ENCODE data around the gene ATRX.
"Not testable (repeated sequence)": the region's sequence is repeated elsewhere in the genome, so short reads cannot be mapped to it uniquely, and the experiment has no call there.

Gene ATRX

GRCh38 chrX:77519765-77520164 is 266.3 kb downstream of the ATRX start:
- H3K4me3 ChIP-seq (ENCODE audit: low read length), result no peak overlapping the region
- no peak for DNase-seq (ENCODE audit: low read depth, low spot score)

GRCh38 chrX:77514177-77514576 is 271.8 kb downstream of the ATRX start:
- H3K4me3 ChIP-seq (ENCODE audit: low read length), result no peak overlapping the region
- DNase-seq (ENCODE audit: low read depth, low spot score), result no peak

- H3K4me3 ChIP-seq (ENCODE audit: low read length), result no peak overlapping the region
- DNase-seq (ENCODE audit: low read depth, low spot score), result no peak
Observed at GRCh38 chrX:77510007-77510406, 276.0 kb downstream of the ATRX start.

- DNase-seq (ENCODE audit: low read depth, low spot score), result peak; percentile 28
- no peak overlapping the region for H3K4me3 ChIP-seq (ENCODE audit: low read length)
Observed at GRCh38 chrX:77505227-77505626, 280.8 kb downstream of the ATRX start.

- no peak for DNase-seq (ENCODE audit: low read depth, low spot score)
- H3K4me3 ChIP-seq (ENCODE audit: low read length), result no peak overlapping the region
Observed at GRCh38 chrX:77502951-77503525, 283.0 kb downstream of the ATRX start.

GRCh38 chrX:77500164-77500563 is 285.9 kb downstream of the ATRX start:
- not testable (repeated sequence) for DNase-seq (ENCODE audit: low read depth, low spot score); H3K4me3 ChIP-seq (ENCODE audit: low read length)

- no peak for DNase-seq (ENCODE audit: low read depth, low spot score)
- no peak overlapping the region for H3K4me3 ChIP-seq (ENCODE audit: low read length)
Observed at GRCh38 chrX:77493677-77494553, 292.1 kb downstream of the ATRX start.

GRCh38 chrX:77484045-77484444 is 302.0 kb downstream of the ATRX start:
- no peak overlapping the region for H3K4me3 ChIP-seq (ENCODE audit: low read length)
- no peak for DNase-seq (ENCODE audit: low read depth, low spot score)

- no peak for DNase-seq (ENCODE audit: low read depth, low spot score)
- no peak overlapping the region for H3K4me3 ChIP-seq (ENCODE audit: low read length)
Observed at GRCh38 chrX:77455437-77455836, 330.6 kb downstream of the ATRX start.

All from Jurkat, Clone E6-1 (cell line).